AG09319 (cell line): ENCODE results near the gene UBE2H.

Experiments
- DNase-seq: peaks from one replicate; pipeline ENCODE4 v3.0.0-alpha.2; 2010; ENCODE audit warnings: low read depth; ENCODE audit errors: extremely low read depth
- TF ChIP-seq, protein P1 (sequence below): IDR thresholded peaks from 2 replicates; pipeline ENCODE4 v1.5.1; 2011; ENCODE audit warnings: low read depth, mild to moderate bottlenecking, inconsistent platforms, low read length, moderate library complexity

UBE2H gene

GRCh38 chr7:129940329-129940728 lies 12.4 kb downstream of the UBE2H start:
- no peak for DNase-seq
- TF ChIP-seq, protein P1, sequence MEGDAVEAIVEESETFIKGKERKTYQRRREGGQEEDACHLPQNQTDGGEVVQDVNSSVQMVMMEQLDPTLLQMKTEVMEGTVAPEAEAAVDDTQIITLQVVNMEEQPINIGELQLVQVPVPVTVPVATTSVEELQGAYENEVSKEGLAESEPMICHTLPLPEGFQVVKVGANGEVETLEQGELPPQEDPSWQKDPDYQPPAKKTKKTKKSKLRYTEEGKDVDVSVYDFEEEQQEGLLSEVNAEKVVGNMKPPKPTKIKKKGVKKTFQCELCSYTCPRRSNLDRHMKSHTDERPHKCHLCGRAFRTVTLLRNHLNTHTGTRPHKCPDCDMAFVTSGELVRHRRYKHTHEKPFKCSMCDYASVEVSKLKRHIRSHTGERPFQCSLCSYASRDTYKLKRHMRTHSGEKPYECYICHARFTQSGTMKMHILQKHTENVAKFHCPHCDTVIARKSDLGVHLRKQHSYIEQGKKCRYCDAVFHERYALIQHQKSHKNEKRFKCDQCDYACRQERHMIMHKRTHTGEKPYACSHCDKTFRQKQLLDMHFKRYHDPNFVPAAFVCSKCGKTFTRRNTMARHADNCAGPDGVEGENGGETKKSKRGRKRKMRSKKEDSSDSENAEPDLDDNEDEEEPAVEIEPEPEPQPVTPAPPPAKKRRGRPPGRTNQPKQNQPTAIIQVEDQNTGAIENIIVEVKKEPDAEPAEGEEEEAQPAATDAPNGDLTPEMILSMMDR, result no peak

DNA sequence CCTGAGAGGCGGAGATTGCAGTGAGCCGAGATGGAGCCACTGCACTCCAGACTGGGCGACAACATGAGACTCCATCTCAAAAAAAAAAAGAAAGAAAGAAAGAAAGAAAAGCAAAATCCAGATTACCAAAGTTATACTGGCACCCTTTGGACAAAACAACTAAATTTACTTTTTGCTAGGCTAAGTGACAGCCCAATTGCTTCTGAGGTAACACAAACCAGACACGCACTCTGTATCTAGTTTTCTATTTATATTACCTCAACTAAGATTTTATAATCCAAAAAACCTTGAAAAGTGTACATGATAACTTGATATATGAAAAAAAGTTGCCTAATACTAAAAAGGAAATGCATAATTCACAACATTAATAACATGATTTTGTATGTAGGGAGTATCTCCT lies 12.9 kb downstream of the UBE2H start:
- TF ChIP-seq, protein P1, result no peak
- DNase-seq, result no peak

GRCh38 chr7:129933627-129934026 lies 19.1 kb downstream of the UBE2H start:
- TF ChIP-seq, protein P1, result no peak
- no peak for DNase-seq

DNA sequence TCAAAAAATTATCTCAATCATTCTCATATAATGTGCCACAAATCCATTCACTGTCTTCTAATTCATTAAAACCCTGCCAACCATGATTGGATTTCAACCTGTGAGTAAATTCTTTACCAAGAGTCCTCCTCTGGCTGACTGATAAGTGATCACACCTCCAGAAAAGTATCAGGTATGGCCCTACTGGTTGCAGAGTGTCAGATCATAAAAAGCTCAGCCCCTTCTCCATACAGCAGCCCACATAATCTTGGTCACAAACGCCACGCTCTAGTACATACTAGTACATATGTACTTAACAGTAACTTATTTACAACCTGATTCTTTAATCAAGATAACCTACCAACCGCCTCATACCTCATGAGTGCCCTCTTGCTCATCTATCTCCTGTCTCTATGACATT lies 26.1 kb downstream of the UBE2H start:
- TF ChIP-seq, protein P1, result no peak
- no peak for DNase-seq

DNA sequence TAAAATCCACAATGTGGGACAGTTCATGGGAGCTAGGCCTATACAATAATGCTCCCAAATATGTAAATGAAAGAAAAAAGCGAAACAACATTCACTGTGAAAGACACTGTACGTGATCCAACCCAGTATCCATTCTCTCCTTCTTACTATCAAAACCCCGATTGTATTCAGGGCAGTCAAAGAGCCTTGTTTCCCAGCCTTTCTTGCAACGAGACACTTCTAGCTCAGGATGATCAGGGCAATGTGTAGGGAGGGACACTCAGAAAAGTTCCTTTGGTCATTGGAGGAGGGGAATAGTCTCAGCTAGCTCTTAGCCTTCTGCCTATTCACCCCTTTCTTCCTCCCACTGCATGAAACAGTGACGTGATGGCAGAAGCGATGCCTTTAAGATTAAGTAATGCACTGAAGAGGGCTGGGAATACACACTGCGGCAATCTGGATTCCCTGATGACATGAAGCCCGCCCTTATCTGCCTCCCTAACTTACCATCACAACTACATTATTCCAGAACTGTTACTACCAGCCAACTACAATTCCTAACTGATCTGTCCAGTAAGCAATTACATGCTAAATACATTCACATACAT lies 27.3 kb downstream of the UBE2H start:
- TF ChIP-seq, protein P1, result no peak

DNA sequence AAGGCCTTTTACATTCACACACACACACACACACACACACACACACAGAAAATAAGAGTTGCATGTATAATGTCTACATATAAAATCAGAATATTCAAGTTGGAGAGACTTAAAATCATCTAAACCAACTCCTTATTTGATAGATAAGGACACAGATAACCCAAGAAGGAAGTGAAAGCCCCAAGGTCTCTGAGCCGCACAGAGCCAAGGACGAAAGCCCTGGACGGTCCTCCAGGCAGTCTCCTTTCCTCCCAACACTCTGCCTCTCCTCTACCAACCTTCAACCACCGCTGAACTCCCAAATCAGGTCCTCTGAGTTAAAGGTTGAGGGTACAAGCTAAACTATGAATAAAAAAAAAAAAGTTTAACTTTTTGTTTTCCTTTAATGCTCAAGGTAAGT lies 28.2 kb downstream of the UBE2H start:
- no peak for DNase-seq
- TF ChIP-seq, protein P1, result no peak

More for the DNA sequence above, 27.3 kb downstream of the UBE2H start:
- no peak for DNase-seq

DNA sequence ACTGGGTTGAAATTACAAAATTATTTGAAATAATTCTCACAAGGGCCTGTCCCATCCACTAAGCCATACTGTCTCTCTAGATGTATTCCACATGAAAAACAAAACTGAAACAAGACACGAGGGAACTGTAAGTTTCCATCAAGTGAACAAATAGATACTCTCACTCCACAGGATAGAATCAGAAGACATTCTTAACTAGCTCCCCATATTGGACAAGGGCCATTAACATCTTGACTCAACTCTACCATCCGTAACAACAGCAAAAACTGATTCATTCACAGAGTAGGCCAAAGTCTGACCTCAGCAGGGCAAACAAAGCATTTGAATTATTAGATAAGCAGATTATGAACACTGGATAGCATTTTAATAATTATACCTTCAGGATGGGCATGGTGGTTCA lies 29.1 kb downstream of the UBE2H start:
- DNase-seq, result peak; percentile 47
- TF ChIP-seq, protein P1, result no peak
